ENCODE results near the gene STARD6.

The STARD6 gene

GRCh38 chr18:54280220-54280569 is 77.5 kb downstream of the STARD6 start:
- H3K4me3 ChIP-seq (ENCODE audit: low read depth, low read length), result no peak overlapping the region
- no peak for TF ChIP-seq CTCF (IDR thresholded peaks at IDR 0.05; ENCODE audit: insufficient read depth, low read depth, low read length, missing control alignments)
- no peak for DNase-seq (ENCODE audit: low read depth)

DNA sequence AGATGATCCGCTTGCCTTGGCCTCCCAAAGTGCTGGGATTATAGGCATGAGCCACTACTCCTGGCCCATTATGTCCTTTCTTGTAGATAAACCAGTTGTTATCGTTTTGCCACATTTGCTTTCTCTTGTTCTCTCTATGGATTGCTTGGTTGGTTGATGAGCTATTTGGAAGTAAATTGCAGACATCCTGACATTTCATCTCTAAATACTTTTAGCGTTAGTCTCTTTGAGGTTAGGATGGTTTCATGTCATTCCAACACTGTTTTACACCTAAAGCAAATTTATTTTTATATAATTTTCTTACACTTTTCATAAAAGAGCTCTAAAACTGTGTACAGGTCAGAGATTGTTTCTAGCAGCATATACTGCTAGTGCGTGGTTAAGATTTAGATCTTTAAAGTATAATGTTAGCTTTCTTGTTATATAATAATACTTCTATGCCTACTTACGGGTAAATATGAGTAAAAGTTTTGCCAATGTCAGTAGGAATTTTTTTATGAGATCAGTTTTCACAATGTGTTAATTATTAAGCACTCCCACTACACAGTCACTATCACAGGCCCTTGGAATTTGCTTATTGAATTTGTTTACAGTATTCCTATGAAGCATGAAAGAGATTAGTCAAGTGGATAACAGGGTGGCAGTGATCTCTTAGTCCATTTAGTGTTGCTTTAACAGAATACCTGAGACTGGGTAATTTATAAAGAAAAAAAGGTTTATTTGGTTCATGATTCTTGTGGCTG is 78.0 kb downstream of the STARD6 start:
- TF ChIP-seq CTCF (IDR thresholded peaks at IDR 0.05; ENCODE audit: insufficient read depth, low read depth, low read length, missing control alignments), result no peak
- DNase-seq (ENCODE audit: low read depth), result no peak
- no peak overlapping the region for H3K4me3 ChIP-seq (ENCODE audit: low read depth, low read length)

DNA sequence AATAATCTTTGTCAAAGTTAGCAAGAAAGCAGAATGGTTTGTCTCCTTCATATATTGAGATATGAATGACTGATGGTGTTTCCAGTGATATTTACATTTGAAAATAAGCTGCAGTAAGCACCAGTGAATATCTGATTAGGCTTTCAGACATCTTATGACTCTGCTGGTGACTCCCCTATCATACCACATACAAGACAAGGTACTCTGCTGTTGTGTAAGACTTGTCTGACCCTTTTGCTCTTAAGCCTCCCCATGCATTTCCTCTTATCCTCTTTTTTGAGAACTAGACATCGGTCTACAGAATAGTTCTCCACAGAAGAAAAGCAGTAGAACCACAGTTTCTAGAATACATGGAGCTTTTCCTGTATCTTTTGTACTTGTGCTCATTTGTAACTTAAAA is 79.0 kb downstream of the STARD6 start:
- H3K4me3 ChIP-seq (ENCODE audit: low read depth, low read length), result no peak overlapping the region
- no peak for TF ChIP-seq CTCF (IDR thresholded peaks at IDR 0.05; ENCODE audit: insufficient read depth, low read depth, low read length, missing control alignments)
- no peak for DNase-seq (ENCODE audit: low read depth)

GRCh38 chr18:54277899-54278298 is 79.8 kb downstream of the STARD6 start:
- TF ChIP-seq CTCF (IDR thresholded peaks at IDR 0.05; ENCODE audit: insufficient read depth, low read depth, low read length, missing control alignments), result no peak
- no peak overlapping the region for H3K4me3 ChIP-seq (ENCODE audit: low read depth, low read length)
- no peak for DNase-seq (ENCODE audit: low read depth)

Measured in GM12865 (cell line).